HG03025 (cell line): ENCODE results near the gene ELF1.
"Not testable (repeated sequence)": the region's sequence is repeated elsewhere in the genome, so short reads cannot be mapped to it uniquely, and the experiment has no call there.

Source experiments
- ATAC-seq: cut with Tn5 transposase; IDR thresholded peaks from one replicate; pipeline ENCODE4 v1.9.1; 2021; ENCODE audit warnings: mild to moderate bottlenecking, moderate library complexity; ENCODE audit not compliant: unreplicated experiment, low FRiP score

Gene ELF1

DNA sequence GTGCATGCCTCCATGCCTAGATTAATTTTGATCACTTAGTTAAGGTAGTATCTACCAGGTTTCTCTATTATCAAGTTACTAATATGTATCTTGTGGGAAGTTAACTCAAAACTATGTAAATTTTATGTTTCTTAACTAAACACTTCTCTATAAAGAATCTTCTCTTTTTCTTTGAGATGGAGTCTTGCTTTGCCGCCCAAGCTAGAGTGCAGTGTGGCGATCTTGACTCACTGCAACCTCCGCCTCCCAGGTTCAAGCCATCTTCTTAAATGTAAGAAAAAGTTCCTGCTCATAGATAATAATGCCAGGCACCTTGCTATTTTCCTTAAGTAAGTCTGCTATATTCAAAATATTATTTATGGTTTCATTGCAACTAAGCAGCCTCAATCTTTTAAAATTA is 58.4 kb downstream of the ELF1 start:
- no peak for ATAC-seq

DNA sequence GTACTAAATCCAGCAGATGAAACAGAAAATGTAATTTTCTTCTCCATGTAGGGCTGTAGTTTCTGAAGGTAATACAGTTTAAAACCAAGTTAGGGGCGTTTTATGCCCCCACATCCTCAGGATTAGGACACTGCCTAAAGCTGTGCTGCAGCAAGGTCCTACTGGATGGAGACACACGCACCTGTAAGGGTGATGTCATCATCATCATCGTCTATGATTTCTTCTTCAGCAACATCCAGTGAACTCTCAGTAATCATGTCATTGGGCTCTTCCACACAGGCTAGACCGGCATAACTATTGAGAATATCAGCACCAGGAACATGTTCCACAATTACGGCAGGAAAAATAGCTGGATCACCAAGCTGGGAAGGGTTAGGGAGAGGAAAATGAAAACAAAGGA is 60.5 kb downstream of the ELF1 start:
- no peak for ATAC-seq

DNA sequence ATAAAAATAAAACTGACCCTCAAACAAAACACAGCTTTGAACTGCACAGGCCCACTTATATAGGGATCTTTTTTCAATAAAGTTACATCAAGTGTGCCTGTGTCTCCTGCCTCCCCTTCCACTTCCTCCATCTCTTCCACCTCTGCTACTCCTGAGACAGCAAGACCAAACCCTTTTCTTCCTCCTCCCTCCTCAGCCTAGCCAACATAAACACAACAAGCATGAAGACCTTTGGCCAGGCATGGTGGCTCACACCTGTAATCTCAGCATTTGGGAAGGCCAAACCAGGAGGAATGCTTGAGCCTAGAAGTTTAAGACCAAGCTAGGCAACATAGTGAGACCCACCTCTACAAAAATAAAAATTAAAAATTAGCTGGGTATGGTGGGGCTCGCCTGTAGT is 72.6 kb downstream of the ELF1 start:
- no peak for ATAC-seq

DNA sequence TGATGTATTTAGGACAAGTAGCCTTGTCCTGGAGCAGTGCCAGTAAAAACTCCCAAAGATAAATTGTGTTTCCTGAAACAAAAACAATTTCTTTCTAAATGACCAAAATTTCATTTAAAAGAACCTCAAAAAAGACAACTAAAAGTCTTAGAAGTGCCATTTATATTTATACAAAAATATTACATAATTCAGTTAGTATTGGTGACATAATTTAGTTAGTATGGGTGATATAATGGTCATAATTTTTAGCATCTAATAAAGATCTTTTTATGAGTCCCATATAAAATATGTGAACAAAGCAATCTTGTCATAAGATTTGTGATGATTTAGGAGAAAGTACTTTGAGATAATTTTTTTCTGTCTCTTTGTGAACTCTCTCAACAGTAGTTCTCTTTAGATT is 76.0 kb downstream of the ELF1 start:
- no peak for ATAC-seq

DNA sequence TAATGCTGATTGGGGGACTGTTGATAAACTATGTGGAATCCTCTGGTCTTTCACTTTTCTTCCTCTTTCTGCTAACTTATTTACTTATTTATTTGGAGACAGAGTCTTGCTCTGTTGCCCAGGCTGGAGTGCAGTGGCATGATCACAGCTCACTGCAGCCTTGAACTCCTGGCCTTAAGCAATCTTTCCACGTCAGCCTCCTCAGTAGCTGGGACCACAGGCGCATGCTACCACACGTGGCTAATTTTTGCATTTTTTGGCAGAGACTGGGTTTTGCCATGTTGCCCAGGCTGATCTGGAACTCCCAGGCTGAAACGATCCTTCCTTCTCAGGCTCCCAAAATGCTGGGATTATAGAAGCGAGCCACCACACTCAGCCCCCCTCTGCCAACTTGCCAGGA is 77.5 kb downstream of the ELF1 start:
- no peak for ATAC-seq

DNA sequence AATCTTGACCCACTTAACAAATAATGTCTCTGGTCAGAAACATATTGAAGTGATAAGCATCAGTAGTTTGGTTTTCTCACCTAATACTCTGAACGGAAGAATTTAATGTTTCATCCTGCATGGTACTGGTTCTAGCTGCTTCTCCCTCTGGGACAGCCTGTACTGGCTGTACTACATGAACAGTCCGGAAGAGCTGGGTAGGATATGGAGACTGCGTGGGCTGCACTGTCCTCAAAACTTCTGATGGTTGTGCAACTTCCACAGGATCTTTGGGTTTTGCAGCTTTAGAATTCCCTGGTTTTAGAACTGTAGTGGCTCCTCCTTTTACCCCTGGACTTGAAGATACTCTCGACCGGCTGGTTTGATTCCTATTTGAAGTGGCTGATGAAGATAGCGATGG is 78.3 kb downstream of the ELF1 start:
- ATAC-seq, result no peak

DNA sequence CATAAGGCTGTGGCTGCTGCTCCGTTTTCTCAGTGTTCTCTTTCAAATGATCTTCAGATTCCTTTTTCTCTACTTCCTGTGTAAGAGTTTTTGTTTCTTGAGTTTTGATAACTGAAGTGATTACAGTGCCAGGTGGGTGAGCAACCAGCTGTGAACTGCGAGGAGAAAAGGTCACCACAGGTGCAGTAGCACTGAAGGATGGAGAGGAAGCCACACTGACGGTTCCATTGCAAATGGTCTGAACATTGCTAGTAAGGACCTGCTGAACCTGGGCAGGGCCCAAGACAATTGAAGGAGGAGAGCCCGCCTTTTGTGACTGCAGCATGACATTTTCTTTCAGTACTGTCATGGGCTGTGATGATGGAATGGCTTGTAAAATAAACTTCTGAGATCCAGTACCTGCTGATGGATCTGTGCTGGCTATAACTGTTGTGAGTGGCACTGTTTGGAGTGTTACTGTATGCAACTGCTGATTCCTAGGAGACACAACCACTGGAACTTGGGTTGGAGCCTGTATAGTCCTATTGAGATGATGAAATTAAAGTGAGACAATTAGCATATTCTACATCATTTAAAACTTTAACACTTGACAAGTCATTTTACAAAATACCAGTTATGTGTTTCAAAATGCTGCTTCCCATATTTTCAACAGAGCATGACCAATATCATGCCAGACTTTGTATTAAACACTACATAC is 85.5 kb downstream of the ELF1 start:
- ATAC-seq, result no peak

DNA sequence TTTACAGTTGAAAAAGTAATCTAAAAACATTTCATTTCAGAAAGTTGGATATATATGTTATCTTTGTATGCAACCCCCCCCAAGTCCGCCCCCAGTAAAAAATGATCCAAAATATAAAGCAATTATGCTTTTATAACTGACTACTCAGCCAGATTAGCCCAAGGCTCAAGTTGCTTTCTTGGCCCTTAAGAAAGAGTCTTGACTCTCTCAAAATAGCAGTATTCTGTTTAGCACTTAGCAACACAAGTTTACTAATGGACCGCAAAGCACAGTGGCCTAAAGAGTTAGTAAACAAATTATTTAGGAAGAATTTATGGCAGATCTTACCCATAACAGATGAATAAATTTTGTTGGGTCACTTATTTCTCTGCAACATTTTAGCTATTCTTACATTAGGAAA is 86.9 kb downstream of the ELF1 start:
- ATAC-seq, result no peak

DNA sequence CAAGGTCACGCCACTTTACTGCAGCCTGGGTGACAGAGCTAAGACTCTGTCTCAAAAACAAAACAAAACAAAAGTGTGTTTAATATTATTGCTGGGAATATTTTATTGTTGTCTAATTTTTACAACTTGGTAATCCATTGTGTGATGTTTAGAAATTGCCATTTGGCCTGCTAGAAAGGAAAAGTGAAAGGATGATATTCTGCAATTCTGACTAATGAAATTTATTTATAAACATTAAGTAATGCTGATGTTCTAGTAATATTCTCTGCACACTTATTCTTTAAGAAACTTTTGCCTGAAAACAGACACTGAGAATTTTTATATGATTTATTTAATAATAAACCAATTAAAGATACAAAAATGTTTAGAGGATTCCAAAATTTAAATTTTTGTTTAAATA is 87.4 kb downstream of the ELF1 start:
- ATAC-seq, result no peak

DNA sequence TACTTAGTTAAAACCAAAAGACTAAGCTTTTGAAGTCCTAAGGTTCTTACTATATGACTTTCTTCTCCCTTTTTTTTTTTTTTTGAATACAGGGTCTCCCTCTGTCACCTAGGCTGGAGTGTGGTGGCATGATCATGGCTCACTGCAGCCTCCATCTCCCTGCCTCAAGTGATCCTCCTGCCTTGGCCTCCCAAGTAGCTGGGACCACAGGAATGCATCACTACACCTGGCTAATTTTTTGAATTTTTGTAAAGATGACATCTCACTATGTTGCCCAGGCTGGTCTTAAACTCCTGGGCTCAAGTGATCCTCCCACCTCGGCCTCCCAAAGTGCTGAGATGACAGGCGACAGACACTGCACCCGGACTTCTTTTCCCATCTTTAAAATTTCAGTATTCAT is 89.2 kb downstream of the ELF1 start:
- ATAC-seq, result not testable (repeated sequence)

DNA sequence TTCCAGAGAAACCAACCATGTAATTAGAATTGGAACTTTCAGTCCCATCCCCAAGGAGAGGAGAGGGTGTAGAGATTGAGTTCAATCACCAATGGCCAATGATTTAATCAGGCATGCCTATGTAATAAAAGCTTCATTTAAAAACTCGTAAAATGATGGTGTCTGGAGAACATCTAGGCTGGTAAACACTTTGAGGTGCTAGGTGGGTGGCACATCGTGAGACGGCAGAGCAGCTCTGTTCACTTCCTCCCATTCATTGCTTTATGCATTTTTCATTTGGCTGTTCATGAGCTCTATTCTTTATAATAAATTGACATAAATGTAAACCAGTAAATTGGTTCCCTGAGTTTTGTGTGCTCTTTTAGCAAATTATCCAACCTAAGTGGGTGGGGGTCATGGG is 90.1 kb downstream of the ELF1 start:
- no peak for ATAC-seq

DNA sequence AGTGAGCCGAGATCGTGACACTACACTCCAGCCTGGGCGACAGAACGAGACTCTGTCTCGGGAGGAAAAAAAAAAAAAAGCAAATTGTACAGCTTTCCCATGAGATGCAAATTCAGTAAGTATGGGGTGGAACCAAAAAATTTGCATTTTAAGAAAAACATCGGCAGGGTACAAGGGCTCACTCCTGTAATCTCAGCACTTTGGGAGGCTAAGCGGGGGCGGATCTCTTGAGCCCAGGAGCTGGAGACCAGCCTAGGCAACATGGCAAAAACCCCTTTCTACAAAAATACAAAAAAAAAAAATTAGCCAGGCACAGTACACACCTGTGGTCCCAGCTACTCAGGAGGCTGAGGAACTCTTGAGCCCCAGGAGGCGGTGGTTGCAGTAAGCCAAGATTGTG is 91.2 kb downstream of the ELF1 start:
- no peak for ATAC-seq

DNA sequence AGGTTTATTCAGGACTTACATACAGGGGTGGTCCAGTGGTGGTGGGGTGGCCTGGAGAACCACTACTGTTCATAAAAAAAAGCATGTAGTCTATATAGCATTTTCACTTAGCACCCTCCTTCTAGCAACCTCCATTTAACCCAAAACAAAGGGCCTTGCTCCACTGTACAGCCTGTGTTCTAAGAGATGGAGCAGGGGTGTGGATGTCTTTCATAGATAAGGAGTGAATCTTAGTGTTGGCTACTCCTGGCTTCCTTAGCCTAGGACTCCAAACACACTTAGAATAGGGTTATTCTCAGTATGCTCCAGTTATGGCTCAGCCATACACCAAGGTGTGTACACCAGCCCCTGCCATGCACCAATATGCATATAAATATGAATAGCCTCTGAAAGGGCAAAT is 95.2 kb downstream of the ELF1 start:
- no peak for ATAC-seq

DNA sequence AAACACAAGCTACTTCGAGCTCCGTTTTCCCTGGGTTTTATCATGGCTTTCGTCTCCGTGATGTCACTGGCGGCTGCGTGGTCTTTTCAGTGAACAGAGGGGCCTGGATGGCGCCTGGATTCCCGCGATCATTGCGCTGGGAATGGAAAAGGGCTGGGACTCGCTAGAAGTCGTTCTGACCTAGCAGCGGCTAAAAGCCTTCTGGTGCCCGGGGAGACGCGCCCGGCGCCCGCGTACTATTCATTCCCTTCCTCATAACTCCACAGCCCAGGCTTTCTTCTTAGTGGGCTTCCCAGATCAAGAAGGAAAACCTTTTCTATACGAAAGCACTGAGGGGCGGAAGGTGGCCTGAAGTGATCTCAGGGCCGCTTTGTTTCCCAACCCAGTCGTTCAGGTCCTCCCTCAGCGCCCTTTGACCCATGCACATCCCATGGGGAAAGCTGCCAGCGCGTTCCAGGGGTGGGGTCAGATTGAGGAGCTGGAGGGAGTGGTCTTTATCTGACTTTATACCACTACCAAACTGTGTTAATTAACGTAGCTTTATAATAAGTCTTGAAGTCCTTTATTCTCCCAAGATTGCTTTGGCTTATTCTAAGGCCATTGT is 96.6 kb downstream of the ELF1 start:
- ATAC-seq, result no peak

DNA sequence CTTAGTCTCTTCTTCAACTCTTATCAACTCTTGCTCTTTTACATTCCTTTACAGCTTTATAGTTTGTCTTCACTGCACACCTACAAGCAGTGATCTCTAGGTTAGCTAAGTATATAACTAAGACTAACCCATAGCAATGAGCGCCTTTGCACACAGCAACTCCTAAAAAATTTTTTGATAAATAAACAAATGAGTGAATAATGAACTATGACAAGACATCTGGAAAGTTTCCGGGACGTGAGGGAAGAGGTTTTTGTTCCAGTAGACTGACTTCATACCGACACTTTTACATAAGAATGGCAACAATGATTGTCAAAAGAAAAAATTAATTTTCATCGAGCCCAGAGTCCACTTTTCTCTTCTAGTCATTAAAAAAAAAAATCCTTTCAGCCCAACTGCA is 98.3 kb downstream of the ELF1 start:
- ATAC-seq, result no peak

DNA sequence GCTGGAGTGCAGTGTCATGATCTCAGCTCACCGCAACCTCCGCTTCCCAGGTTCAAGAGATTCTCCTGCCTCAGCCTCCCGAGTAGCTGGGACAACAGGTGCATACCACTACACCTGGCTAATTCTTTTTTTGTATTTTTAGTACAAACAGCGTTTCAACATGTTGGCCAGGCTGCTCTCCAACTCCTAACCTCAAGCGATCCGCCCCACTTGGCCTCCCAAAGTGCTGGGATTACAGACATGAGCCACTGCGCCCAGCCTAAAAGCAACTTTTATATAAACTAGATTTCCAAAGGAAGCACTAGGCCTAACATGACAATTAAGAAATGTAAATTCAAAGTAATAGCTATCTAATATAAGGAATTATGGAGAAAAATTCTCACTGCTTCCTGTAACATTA is 99.2 kb downstream of the ELF1 start:
- ATAC-seq, result not testable (repeated sequence)

DNA sequence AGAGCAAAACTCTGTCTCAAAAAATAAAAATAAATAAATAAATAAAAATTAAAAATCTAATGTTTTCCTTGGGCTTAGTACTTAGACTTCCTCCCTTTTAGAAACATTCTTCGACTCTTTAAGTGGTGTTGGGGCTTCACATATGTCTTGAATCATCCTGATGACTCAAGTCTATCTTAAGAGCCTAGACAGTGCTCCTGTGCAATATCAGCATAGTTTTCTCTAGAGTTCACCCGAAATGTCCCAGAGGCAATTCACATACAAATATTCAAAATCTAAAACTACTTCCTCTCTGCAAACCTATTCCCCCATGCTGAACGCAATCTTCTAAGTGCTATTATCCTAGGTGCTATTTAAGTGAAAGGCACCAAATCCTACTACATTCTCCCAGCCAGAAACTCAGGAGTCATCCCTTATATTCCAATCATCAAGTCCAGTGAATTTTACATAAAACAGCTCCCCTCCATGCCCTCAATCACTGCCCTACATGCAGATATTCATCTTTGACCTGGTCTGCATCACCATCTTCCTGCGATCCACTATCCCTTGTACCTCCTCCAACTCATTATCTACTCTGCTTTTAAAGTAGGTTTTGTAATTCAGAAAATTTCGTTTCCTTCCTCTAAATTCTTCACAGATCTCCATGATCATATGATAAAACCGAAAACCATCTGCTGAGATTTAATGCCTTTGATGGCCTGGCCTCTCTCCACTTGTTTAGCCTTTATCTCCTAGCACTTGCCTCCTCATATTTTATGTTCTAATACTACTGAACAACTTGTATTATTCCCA is 102.7 kb downstream of the ELF1 start:
- no peak for ATAC-seq

DNA sequence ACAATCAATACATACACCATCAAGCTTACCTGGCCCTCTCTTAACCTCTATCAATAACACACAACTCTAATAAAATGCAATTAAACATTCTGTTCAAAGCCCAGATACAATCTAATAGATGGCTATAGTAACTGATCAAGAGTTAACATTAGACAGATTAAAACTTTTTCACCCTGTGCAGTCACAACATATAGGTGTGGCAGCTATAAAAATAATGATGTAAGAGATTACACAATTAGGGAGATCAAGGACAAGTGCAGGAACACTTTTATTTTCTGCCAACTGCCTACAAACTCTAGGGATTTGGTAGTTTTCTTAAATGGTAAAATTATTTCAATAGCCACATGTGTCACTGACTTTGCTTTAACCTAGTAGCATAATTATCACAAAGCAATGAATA is 104.3 kb downstream of the ELF1 start:
- not testable (repeated sequence) for ATAC-seq

DNA sequence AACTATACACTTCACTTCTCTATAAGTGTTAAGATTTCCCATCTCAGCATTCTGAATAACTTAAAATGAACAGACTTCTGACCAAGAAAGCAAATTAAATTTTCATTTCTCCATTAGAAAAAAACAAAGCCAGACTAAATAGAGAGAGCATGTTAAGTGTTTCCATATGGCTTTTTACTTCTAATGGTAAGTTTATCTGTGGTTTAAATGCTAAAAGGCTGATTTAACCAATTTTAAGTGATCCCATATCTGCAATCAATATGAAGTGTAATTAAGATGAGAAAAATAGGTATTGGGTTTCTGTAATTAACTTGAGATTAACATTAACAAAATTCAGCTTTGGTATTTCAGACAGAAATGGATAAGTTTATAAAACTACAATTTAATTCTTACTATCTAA is 107.8 kb downstream of the ELF1 start:
- no peak for ATAC-seq

DNA sequence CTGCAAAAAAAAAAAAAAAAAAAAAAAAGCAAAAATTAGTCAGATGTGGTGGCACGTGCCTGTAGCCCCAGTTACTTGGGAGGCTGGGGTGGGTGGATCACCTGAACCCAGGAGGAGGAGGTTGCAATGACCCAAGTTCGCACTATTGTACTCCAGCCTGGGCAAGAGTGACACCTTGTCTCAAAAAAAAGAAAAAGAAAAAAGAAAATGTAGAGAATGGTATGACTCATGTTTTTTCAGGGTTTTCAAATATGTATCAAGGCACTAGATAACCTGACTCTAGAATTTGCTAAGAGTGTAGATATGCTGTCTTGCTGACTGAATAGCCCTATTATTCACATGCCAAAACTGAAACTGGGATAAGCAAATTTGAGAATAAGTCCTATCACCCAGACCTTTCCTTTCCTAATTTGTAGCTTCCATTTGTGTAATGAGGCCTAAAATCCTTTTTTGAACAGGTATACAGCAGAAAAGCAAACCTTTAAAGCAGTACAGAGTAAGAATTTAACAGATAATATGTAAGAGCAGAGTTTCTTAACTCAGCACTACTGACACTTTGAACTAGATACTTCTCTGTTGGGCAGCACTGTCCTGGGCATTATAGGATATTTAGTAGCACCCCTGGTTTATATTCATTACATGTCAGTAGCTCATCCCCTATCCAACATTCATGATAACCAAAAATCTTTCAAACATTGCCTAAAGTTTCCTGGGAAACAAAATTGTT is 108.6 kb downstream of the ELF1 start:
- ATAC-seq, result peak; percentile 57

DNA sequence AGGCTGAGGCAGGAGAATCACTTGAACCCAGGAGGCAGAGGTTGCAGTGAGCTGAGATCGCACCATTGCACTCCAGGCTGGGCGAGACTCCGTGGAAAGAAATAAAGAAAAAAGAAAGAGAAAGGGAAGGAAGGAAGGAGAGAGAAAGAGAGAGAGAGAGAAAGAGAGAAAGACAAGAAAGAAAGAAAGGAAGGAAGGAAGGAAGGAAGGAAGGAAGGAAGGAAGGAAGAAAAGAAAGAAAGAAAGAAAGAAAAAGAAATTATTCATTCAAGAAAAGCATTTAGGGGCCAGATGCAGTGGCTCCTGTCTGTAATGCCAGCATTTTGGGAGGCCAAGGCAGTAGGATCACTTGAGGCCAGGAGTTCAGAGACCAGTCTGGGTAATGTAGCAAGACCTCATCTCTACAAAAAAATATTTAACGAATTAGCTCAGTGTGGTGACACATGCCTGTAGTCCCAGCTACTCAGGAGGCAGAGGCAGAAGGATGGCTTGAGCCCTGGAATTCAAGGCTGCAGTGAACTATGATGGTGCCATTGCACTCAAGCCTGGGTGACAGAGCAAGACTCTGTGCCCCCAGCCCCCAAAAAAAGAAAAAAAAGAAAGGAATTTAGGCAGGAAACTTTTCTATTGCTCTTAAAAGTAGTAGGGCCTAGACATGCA is 109.4 kb downstream of the ELF1 start:
- not testable (repeated sequence) for ATAC-seq
